Activated T-cell treated with anti-CD3 and anti-CD28 coated beads for 24 hours (primary cell): ENCODE measurements around the gene TCF3.

Experiments
- DNase-seq: peaks from one replicate; pipeline ENCODE4 v3.0.0-alpha.2; 2020; ENCODE audit warnings: low read depth

The TCF3 gene

GRCh38 chr19:1630012-1630411, 22.4 kb downstream of the TCF3 start:
- DNase-seq, result no peak

- no peak for DNase-seq
Measured at GRCh38 chr19:1629256-1629808, 23.1 kb downstream of the TCF3 start.

GRCh38 chr19:1627194-1627593, 25.2 kb downstream of the TCF3 start:
- DNase-seq, result no peak

GRCh38 chr19:1626417-1627010, 25.9 kb downstream of the TCF3 start:
- DNase-seq, result no peak

GRCh38 chr19:1624458-1624857, 28.0 kb downstream of the TCF3 start:
- DNase-seq, result peak; percentile 44

GRCh38 chr19:1622541-1622940, 29.9 kb downstream of the TCF3 start:
- no peak for DNase-seq

GRCh38 chr19:1622007-1622406, 30.4 kb downstream of the TCF3 start:
- DNase-seq, result no peak

GRCh38 chr19:1621574-1621973, 30.8 kb downstream of the TCF3 start:
- no peak for DNase-seq

GRCh38 chr19:1621021-1621420, 31.4 kb downstream of the TCF3 start:
- DNase-seq, result no peak

GRCh38 chr19:1620502-1620901, 31.9 kb downstream of the TCF3 start:
- no peak for DNase-seq

- DNase-seq, result no peak
Measured at GRCh38 chr19:1619703-1620102, 32.7 kb downstream of the TCF3 start.

GRCh38 chr19:1619094-1619439, 33.3 kb downstream of the TCF3 start:
- DNase-seq, result no peak

- no peak for DNase-seq
Measured at GRCh38 chr19:1618157-1619093, 34.0 kb downstream of the TCF3 start.

GRCh38 chr19:1616875-1617274, 35.5 kb downstream of the TCF3 start:
- no peak for DNase-seq

- DNase-seq, result no peak
Measured at GRCh38 chr19:1616396-1616795, 36.0 kb downstream of the TCF3 start.

- no peak for DNase-seq
Measured at GRCh38 chr19:1615156-1615765, 37.2 kb downstream of the TCF3 start.

- DNase-seq, result no peak
Measured at GRCh38 chr19:1613808-1614570, 38.4 kb downstream of the TCF3 start.

GRCh38 chr19:1613146-1613545, 39.3 kb downstream of the TCF3 start:
- no peak for DNase-seq

- no peak for DNase-seq
Measured at GRCh38 chr19:1612114-1613086, 40.0 kb downstream of the TCF3 start.

GRCh38 chr19:1611353-1611752, 41.1 kb downstream of the TCF3 start:
- DNase-seq, result no peak

- DNase-seq, result no peak
Measured at GRCh38 chr19:1610579-1610978, 41.8 kb downstream of the TCF3 start.
